NCI-H510A treated with DMSO at 0.1 percent for 48 hours (cell line): ENCODE data around the gene LRRC72.
A peak's percentile ranks its signal among the peaks of the same experiment; 100 is the strongest.
"Not testable (repeated sequence)": the region's sequence is repeated elsewhere in the genome, so short reads cannot be mapped to it uniquely, and the experiment has no call there.

ENCODE experiments used
- DNase-seq: peaks from one replicate; lab custom pipeline; 2025; lab: John Stamatoyannopoulos, UW

The LRRC72 gene

DNA sequence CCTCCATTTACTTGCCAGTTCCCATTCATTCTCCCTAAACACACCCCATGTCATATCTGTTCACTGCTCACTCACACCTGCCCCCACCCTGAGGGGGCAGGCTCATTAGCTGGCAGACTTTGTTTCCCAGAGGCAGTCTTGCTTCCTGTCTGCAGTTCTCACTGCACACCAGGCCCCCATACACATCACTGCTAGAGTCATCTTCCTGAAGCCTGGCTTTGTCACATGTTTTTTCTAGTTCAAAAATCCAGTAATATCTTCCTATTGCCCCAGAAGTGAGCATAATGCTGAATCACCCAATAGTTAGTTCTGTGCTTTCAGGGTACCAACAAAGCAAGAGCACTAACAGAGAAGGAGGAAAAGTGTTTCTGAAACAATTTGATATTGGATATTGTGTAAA is 1.9 kb downstream of the LRRC72 start:
- DNase-seq: no peak

- DNase-seq: no peak
Observed at GRCh38 chr7:16529697-16530096, 3.1 kb downstream of the LRRC72 start.

DNA sequence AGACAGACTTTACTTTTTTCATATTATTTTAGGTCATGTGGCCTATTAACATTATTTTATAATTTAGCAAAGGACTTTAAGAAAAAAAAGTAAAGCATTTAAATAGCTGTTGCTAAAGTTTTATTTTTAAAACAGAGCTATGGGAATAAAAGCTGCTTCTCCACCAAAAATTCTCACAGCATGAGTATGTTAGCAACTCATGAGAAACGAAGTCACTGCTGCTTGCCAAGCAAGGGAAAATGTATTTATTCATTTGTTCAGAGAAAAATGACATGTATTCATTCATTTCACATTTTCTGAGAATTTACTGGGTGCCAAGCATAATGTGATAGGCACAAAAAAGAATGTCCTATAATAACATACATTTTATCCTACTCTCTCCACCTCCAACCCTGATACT is 5.1 kb downstream of the LRRC72 start:
- no peak for DNase-seq

DNA sequence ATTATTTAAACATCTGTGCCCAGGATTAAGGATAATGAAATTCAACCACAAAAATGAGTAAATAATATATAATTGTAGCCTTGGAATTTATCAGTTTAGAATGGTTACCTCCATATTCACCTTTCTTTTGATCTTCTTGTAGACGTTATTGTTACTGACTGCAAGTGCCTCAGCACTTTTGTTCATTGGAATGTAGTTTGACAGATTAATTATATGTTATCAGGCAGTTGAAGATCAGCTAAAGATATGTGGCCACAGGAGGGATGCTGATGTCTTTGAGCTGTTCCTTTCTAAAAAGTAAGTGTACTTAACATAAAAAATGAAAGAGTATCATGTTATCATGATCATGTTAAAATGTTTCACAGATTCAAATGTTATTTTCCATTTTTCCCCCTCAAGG is 5.6 kb downstream of the LRRC72 start:
- no peak for DNase-seq

DNA sequence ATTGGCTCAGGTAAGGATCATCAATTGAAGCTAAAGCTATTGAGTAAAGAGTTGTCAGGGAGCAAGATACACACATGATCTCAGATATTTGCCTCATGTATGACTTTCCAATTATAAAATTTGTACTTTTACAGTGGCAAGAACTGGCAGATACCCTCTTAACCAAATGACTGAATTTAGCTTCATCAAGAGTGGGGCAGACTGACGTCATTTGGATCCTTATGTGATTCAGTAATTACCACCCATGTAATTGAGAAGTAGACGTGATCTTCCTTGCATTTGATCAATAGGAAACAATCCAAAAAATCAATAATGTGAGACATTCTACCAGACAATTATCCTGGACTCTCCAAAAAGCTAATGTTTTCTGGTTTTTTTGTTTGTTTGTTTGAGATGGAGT is 8.9 kb downstream of the LRRC72 start:
- DNase-seq: no peak

DNA sequence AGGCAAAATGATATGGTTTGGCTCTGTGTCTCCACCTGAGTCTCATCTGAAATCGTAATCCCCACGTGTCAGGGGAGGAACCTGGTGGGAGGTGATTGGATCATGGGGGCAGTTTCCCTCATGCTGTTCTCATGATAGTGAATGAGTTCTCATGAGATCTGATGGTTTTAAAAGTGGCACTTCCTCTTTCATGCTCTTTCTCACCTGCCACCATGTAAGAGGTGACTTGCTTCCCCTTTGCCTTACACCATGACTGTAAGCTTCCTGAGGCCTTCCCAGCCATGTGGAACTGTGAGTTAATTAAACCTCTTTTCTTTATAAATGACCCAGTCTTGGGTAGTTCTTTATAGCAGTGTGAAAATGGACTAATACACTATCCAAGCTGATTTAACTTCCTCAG is 13.9 kb downstream of the LRRC72 start:
- not testable (repeated sequence) for DNase-seq

DNA sequence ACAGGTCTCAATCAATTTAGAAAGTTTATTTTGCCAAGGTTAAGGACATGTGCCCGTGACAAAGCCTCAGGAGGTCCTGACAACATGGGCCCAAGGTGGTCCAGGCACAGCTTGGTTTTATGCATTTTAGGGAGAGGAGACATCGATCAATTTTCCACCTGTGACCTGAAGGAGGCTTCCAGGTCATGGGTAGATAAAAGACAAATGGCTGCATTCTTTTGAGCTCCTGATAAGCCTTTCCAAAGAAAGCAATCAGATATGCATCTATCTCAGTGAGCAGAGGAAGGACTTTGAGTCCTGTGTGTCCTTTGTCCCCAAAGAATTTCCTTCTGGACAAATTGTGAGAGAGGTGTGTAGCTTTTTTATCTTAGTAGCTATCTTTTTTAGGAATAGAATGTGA is 15.8 kb downstream of the LRRC72 start:
- DNase-seq: no peak

- DNase-seq: no peak
Observed at GRCh38 chr7:16543456-16543855, 16.8 kb downstream of the LRRC72 start.

DNA sequence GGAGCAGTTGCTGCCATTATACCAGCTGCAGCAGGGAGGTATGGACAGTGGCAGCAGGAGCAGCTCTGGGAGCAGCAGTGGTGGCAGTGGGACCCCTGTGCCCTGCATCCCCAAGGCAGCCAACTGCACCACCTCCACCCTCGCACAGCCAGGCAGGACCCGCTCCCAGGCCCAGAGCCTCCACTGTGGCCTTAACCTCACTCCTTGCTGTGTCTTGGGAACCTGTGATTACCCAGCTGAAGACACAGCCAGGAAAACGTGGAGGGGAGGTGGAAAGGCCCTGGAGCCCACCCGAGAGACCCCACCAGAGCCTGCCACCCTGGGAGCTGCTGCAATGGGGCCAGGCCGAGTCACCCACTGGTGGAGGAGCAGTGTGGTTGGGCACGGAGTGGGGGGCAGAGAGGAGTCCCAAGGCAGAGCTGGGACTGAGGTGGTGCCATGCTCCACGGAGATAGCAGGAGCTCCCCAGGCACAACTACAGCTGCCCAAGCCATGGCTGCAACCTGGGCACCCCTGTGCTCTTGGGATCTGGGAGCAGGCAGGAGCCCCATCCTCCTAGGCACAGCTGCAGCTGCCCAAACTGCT is 20.4 kb downstream of the LRRC72 start:
- DNase-seq: no peak

- DNase-seq: no peak
Observed at GRCh38 chr7:16548428-16548827, 21.8 kb downstream of the LRRC72 start.

- DNase-seq: no peak
Observed at GRCh38 chr7:16550671-16551070, 24.0 kb downstream of the LRRC72 start.

DNA sequence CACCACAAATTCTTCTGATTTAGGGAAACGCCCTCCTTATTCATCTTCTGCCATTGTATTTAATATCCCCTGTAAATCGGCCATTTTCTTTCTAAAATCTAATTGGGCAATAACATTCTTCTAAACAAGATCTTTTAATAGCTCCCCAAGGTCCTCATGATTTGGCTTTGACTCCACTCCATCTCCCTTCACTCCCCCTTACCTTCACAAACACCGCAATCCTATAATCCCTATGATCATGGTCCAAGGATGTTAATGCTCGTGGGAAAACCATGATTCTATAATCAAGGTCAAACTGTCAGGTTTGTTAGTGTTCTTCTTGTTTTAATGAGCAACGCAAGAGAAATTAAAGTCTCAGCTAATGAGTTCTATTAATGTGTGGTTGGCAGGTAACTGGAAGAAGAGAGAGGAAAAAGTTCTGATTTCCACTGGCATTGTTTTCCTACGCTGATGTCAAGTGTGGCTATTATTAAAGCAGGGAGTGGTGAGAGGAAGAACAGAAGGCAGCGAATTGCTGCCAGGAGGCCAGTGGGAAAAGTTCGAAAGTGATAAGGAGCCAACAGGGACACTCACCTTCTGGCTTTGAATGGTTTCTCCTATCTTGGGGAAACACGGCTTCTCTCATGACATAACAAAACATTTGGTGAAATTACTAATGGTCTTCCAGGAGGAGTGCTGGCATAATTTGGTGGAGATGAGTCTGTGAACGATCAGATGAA is 28.1 kb downstream of the LRRC72 start:
- no peak for DNase-seq

DNA sequence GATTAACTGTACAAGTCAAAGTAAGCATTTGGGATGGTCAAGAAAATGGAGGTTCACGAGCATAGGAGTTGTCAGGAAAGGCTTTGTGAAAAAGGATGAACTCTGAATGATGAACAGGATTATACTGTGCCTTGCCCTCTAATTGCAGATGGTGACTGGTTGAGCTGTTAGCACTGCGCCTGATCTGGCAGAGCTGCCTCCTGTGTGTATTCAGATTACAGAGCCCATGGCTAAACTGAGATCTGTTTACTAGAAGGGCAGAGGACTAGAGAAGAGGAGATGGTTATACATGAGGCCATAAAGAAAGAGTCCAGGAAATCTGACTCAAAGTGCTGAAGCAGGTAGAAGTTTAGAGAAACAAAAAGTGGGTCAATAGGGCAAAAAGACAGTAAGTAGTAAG is 29.7 kb downstream of the LRRC72 start:
- DNase-seq: no peak

- DNase-seq: no peak
Observed at GRCh38 chr7:16558761-16559302, 32.2 kb downstream of the LRRC72 start.

- no peak for DNase-seq
Observed at GRCh38 chr7:16559497-16560179, 33.0 kb downstream of the LRRC72 start.

DNA sequence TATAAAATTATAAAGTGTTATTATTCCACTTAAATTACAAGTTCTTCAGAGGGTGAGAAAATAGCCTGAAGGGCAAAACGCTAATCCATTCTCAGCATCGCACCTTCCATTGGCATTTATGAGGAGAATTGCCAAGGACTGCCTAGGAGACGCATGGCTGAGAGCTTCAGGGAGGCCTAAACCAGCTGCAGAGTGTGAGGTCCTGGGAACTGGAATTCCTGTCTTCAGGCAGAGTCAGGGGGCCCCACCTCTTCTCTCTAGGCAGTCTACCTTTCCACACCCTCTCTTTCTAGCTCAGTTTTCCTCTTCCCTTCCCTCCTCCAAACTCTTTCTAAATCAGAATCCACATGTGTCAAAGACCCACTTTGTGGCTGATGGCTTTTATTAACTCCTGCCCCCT is 35.3 kb downstream of the LRRC72 start:
- no peak for DNase-seq

DNA sequence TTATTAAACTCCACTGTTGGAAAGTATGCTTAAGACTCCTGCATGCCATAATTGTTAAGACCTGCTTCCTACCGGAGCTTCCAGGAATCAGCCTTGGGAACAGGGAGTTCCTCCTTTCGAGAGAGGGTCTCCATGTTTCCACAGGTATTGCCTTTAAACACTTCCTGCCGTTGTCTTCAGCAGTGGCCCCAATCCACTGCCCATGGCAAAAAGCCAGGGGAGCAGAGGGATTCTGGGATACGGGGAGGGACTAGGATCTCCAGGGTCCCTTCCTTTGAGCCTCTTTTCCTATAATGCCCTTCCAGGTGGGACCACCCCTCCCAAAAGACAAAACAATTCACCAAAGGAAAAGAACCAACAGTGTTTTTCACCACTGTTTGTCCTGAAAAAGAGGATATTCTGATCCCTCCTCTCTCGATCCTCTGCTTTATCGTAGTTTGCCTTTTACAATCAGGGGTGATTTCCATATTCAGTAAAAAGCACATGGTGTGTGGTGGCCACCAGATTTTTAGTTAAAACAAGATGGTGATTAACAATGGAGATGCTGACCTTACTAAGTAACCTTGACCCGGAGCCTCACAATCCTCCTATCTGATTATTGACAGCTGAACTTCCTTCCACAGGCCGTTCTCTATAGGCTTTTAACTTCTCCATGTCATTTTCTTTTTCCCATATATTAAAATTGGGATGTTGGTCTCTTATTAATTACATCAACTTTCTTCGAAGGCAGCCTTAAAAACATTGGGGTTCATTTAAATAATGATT is 36.0 kb downstream of the LRRC72 start:
- no peak for DNase-seq

DNA sequence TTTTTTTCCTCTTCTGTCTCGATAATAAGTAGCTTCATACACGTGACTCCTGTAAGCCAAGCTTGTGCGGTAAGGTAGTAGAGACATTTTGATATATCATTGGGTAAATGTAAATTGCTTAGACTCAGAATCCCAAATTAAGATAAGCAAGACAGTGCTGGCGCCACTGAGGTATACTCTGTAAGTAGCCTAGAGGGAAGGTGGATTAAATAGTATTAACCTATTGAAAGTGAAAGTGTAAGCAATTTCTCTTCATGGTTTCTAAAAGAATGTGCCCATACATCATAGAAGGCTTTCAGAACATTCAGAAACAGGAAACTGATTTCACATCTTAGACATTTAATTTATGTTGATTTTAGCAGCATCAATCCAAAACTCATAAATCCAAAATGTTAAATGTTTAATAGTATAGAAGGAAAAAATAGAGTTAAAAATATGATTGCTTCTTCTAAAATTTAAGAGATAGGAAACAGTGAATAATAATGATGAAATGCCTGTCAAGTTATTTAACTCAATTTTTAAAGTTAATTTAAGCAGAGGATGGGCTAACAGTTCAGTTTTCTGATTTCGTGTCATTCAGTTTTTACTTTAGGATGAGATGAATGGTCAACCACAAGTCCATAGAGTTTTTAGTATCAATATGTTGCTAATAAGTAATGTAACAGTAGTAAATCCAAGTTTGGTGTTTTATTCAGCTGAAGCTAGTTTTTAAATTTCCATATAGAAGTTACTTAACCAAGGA is 36.8 kb downstream of the LRRC72 start:
- no peak for DNase-seq

- no peak for DNase-seq
Observed at GRCh38 chr7:16564023-16564380, 37.4 kb downstream of the LRRC72 start.

- peak; percentile 73 for DNase-seq
Observed at GRCh38 chr7:16564909-16565426, 38.3 kb downstream of the LRRC72 start.

- no peak for DNase-seq
Observed at GRCh38 chr7:16571941-16572340, 45.3 kb downstream of the LRRC72 start.

GRCh38 chr7:16579216-16579615 is 52.6 kb downstream of the LRRC72 start:
- DNase-seq: peak; percentile 8
